Medulla oblongata (tissue), 1 donor: ENCODE data around the gene BARX2.

Experiments used
- DNase-seq: peaks from one replicate; pipeline ENCODE4 v3.0.0-alpha.2; 2015; ENCODE audit errors: extremely low spot score

BARX2 gene

DNA sequence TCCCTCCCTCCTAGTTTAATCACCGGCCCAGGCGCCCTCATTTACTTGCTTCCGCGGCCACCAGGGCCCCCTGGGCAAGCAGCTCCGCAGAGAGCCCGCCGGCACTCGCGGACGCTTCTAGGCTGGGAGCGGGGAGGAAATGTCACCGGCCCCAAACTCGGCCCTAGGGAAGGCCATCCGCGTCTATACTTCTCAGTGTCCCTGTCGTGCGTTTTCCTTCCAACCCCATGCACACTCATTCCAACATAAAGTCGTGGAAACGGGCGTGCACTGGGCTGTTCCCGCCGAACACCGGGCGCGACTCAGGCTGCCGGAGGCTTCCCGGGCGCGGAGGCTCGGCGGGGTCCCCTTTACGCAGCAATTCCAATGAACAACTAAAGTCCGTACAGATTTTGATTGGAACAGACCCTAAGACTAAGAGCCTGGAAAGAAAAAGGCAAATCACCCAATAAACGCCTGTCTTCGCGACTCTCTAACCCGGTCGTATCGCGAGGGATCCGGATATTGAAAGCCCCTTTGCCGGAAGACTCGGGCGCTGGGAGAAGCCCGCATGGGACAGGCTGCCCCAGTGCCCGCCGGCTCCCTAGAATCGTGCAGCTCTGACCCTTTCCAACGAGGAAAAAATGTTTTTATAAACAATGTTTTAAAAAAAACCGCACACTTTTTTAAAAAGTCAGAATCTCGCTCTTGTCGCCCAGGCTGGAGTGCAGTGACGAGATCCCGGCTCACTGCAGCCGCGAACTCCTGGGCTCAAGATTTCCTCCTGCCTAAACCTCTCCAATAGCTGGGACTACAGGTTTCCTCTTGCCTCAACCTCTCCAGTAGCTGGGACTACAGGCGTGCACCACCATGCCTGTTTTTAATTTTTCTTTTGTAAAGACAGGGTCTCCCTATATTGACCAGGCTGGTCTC is 1.3 kb upstream of the BARX2 start:
- no peak for DNase-seq

- no peak for DNase-seq
Observed at GRCh38 chr11:129374993-129375750, 476 bp upstream of the BARX2 start.

GRCh38 chr11:129376658-129377341 is 1.2 kb downstream of the BARX2 start:
- DNase-seq = no peak

GRCh38 chr11:129377739-129378138 is 2.1 kb downstream of the BARX2 start:
- DNase-seq = no peak

- no peak for DNase-seq
Observed at GRCh38 chr11:129380413-129380812, 4.8 kb downstream of the BARX2 start.

DNA sequence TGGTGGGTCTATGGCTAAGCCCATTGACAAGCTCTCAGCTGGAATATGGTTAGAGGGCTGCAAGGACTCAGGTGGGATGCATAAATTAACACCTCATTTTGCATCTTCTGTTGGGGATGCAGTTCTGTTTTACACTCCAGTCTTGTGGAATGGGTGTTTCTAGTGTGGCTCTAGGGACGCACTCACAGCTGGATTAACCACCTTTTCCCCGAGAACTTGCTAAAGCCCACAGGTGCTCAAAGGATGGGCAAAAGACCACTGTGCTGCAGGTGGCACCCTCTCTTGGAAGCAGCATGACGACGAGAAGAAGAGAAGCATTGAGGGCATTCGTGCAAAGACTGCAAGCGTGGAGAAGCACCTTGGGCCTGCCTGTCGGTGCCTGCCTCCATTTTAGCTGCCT is 6.9 kb downstream of the BARX2 start:
- no peak for DNase-seq

DNA sequence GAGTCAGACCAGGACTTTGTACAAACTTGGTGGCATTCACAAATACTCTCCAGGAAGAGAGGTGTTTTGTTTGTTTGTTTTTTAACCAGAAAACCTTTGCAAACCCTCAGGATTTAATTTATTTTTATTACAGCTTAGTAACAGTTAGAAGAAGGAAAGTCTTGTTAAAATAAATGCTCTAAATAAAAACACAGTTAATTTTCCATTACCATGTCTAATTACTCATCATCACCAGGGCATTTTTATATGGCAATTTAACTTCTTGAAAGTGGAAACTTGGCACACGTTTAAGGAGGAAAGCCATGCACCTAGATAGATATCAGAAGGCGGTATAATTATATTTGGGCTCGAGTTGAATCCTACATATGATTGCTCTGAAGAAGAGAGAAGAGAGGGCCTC is 7.4 kb downstream of the BARX2 start:
- DNase-seq = no peak

GRCh38 chr11:129383502-129383901 is 7.9 kb downstream of the BARX2 start:
- DNase-seq = no peak

- no peak for DNase-seq
Observed at GRCh38 chr11:129384415-129384814, 8.8 kb downstream of the BARX2 start.

GRCh38 chr11:129385801-129386200 is 10.2 kb downstream of the BARX2 start:
- no peak for DNase-seq

- no peak for DNase-seq
Observed at GRCh38 chr11:129386795-129387397, 11.2 kb downstream of the BARX2 start.

GRCh38 chr11:129387434-129387833 is 11.8 kb downstream of the BARX2 start:
- no peak for DNase-seq

- no peak for DNase-seq
Observed at GRCh38 chr11:129388824-129389223, 13.2 kb downstream of the BARX2 start.

DNA sequence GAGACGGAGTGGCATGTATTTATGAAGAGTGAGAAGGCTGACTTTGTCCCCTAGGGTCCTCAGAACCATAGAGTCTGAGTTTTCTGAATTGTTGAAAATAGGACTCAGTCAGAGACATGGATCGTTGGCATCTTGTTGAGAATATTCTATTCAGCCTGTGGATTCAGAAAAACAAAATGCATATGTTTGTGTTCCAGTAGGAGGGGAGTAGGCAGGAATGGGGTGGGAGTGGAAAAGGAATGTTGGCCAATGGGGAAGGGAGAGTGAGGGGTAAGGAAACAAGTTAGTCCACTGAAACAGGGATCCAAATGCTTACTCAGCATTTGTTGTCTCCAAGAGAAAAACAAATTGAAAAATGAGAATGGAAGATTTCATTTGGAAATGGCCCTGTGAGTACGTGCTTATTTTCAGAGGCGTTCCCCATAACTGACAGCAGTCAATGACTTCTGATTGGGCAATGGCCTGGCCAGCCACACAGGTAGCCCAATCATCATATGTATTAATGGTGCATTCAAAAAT is 14.7 kb downstream of the BARX2 start:
- DNase-seq = no peak

DNA sequence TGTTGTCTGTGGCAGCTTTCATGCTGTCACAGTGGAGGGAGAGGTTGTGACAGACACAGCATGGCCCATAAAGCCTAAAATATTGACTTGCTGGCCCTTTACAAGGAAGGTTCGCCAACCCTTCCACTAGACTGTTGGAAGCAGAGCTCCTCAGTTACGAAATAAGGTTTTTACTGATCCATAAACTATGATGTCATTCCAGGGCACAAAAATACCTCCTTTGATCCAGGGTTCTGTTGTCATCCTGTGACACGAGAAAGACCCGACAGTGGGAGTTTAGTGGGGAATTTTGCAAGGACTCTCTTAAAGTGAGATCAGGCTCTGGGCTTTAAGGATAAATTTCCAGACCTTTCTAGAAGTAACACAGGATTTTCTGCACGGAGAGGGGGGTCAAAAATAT is 15.7 kb downstream of the BARX2 start:
- DNase-seq = no peak

GRCh38 chr11:129391821-129392220 is 16.2 kb downstream of the BARX2 start:
- DNase-seq = no peak

- DNase-seq = no peak
Observed at GRCh38 chr11:129392995-129393394, 17.3 kb downstream of the BARX2 start.

DNA sequence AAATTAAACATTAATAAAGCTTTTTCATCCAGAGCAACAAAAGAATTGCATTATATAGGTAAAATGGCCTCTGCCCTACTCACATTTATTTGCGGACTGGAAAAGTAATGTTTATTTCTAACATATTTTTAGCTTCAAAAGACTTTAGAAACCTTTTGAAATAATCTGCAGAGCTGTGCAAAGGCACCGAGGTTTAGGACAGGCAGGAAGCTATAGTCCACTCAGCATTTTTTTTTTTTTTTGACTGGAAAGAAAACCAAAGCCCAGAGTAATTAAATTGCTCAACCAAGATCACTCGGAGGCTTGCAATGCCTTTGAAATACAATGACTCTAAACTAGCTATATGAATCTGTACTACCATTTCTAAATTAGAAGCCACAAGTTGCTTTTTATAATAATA is 19.1 kb downstream of the BARX2 start:
- DNase-seq = no peak

- no peak for DNase-seq
Observed at GRCh38 chr11:129395432-129395831, 19.8 kb downstream of the BARX2 start.

DNA sequence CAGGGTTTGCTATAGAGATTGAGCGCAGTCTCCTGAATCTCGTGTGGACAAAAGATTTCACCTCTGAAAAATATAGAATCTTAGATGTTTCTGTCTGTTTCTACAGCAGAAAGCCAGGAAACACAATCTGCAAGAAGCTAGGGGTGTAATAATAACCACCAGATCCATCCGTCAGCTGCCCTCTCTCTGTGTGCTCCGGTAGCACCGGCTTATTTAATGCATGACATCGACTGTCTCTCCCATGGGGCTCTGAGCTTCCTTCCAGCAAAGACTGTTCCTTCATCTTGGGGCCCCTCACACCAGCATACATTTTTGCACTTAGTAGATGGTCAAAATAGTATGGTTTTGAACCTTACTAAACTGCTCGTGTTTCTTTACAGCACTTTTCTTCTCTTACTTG is 20.2 kb downstream of the BARX2 start:
- no peak for DNase-seq

DNA sequence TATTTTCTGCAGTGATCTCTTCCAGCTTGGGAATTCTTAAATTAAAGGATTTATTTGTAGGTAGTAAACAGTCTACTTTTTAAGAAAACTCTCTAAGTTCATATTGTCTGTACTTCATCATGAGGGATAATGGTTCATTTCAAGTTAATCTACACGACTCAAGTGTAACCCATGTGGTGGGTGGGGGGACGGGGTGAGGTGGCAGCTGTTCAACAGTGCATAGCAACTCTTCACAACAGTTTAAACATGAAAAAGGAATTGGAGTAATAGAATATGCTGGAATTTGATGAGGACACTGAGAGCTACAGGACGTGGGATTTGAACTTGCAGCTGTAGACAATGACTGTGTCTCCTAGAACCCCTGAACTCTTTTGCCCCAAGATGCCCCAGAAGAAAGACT is 20.8 kb downstream of the BARX2 start:
- no peak for DNase-seq
